Measurements from ENCODE around the gene HSF2. TPM values are rescaled to one million over a fixed set of nuclear protein-coding genes. Genes with fewer than 3 reads are reported as not detected.

Gene HSF2
- total RNA-seq, 4 donors from 2014 or later = 6.0 to 20.5 (median 9.9) TPM

DNA sequence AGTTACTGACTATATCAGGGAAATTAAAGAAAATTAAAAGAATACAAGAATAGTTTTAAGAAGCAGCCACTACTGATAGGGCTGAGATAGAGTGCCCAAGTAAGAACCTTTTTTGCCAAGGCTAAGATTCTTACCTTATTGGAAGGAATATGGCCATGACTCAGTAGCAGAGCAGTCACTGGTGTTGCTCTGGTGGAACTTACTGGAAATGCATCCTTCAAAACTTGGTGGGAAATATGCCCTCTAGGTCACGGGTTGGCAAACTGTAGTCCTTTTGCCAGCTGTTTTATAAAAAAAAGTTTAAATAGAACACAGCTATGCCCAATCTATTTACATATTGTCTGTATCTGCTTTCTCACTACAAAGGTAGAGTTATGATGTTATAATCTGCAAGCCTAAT lies 6.0 kb downstream of the HSF2 start:
- 71 to 91% methylated on average over 1 of the region's 1 CpG for WGBS, 2 donors (ENCODE audit: low coverage in 1 of 2)
- Histone ChIP-seq H3K27ac (no peak overlapping the region), H3K4me1 (peaks cover 0 to 13% (median 10%) of the 10 kb centered on the region in 4 donors), H3K4me3 (no peak overlapping the region), H3K9me3 (no peaks in the 10 kb centered on the region), H3K27me3 (no peaks in the 10 kb centered on the region), H3K36me3 (no peaks in the 10 kb centered on the region)
- intact Hi-C loops (cut with DNase I; ENCODE audit: low total_unique reads) = loop anchor here (5.0 kb wide), 1 partner anchor 67 kb away; the partner anchor contains the start of gene SERINC1
- DNase-seq = no peak
- TF ChIP-seq, protein P1, sequence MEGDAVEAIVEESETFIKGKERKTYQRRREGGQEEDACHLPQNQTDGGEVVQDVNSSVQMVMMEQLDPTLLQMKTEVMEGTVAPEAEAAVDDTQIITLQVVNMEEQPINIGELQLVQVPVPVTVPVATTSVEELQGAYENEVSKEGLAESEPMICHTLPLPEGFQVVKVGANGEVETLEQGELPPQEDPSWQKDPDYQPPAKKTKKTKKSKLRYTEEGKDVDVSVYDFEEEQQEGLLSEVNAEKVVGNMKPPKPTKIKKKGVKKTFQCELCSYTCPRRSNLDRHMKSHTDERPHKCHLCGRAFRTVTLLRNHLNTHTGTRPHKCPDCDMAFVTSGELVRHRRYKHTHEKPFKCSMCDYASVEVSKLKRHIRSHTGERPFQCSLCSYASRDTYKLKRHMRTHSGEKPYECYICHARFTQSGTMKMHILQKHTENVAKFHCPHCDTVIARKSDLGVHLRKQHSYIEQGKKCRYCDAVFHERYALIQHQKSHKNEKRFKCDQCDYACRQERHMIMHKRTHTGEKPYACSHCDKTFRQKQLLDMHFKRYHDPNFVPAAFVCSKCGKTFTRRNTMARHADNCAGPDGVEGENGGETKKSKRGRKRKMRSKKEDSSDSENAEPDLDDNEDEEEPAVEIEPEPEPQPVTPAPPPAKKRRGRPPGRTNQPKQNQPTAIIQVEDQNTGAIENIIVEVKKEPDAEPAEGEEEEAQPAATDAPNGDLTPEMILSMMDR (IDR thresholded peaks at IDR 0.05) = no peak
- TF ChIP-seq EP300 (IDR thresholded peaks at IDR 0.05; ENCODE audit: low read depth) = no peak
- TF ChIP-seq POLR2A (IDR thresholded peaks at IDR 0.05) = no peak
- TF ChIP-seq POLR2AphosphoS5 (IDR thresholded peaks at IDR 0.05) = no peak
- in situ Hi-C loops (cut with MboI; ENCODE audit: low pct_ligation_motif_present in 1 of 4, low pct_unique_long_range_greater_than_20kb in 1 of 4, low sequenced_read_pairs in 3 of 4) = no loop called here

DNA sequence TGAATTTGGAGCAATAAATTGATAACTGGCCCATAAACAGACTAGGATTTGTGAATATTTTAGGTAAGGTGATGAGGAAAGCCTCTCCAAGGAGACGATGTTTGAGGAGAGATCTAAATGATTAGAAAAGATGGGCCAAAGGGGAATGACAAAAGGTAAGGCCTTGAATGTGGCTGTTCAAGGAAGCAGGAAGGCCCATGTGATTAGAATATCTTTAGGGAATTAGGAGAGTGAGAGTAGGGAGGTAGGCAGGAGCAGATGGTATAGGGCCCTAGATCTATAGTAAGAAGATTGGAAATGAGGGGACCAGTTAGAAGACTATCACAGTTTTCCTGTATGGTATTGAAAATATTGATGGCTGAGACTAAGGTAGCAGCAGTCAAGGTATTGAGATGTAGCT lies 6.7 kb downstream of the HSF2 start:
- H3K4me3 ChIP-seq = no peak overlapping the region

DNA sequence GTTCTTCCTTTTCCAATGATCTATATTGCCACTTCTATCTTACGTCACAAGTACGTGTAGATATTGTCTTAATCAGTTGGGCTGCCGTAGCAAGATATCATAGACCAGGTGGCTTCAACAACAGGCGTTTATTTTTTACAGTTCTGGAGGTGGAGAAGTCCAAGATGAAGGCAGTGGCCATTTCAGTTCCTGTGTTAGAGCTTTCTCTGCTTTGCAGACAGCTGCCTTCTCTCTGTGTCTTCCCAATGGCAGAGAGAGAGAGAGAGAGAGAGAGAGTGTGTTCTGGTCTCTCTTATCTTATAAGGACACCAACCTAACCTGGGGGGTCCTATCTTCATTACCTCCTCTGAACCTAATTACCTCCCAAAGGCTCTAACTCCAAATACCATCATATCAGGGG lies 8.3 kb downstream of the HSF2 start:
- intact Hi-C loops (cut with DNase I; ENCODE audit: low total_unique reads) = loop anchor here (5.0 kb wide), 1 partner anchor 65 kb away; the partner anchor contains the start of gene SERINC1
- Histone ChIP-seq H3K4me3 (no peak overlapping the region), H3K36me3 (no peaks in the 10 kb centered on the region), H3K9me3 (no peaks in the 10 kb centered on the region), H3K27ac (no peak overlapping the region), H3K27me3 (no peaks in the 10 kb centered on the region), H3K4me1 (no peaks in the 10 kb centered on the region)
- no peak for TF ChIP-seq POLR2A (IDR thresholded peaks at IDR 0.05)
- TF ChIP-seq EP300 (IDR thresholded peaks at IDR 0.05; ENCODE audit: low read depth) = no peak
- no peak for TF ChIP-seq POLR2AphosphoS5 (IDR thresholded peaks at IDR 0.05)
- TF ChIP-seq, protein P1 (IDR thresholded peaks at IDR 0.05) = no peak
- DNase-seq = no peak
- 73 to 100% methylated on average over 3 to 4 of the region's 4 CpGs for WGBS, 2 donors (ENCODE audit: low coverage in 1 of 2)
- in situ Hi-C loops (cut with MboI; ENCODE audit: low pct_ligation_motif_present in 1 of 4, low pct_unique_long_range_greater_than_20kb in 1 of 4, low sequenced_read_pairs in 3 of 4) = no loop called here

More for the DNA sequence above, 6.7 kb downstream of the HSF2 start:
- Histone ChIP-seq H3K27ac (no peak overlapping the region), H3K4me1 (peaks cover 0 to 5% (median 2%) of the 10 kb centered on the region in 4 donors), H3K27me3 (no peaks in the 10 kb centered on the region), H3K36me3 (no peaks in the 10 kb centered on the region), H3K9me3 (no peaks in the 10 kb centered on the region)
- TF ChIP-seq POLR2A (IDR thresholded peaks at IDR 0.05) (no peak), EP300 (IDR thresholded peaks at IDR 0.05; ENCODE audit: low read depth) (no peak), POLR2AphosphoS5 (IDR thresholded peaks at IDR 0.05) (no peak)
- TF ChIP-seq, protein P1 (IDR thresholded peaks at IDR 0.05) = no peak
- WGBS, 2 donors (ENCODE audit: low coverage in 1 of 2) = 88 to 90% methylated on average over 1 of the region's 1 CpG
- intact Hi-C loops (cut with DNase I; ENCODE audit: low total_unique reads) = loop anchor here (5.0 kb wide), 1 partner anchor 66 kb away; the partner anchor contains the start of gene SERINC1
- in situ Hi-C loops (cut with MboI; ENCODE audit: low pct_ligation_motif_present in 1 of 4, low pct_unique_long_range_greater_than_20kb in 1 of 4, low sequenced_read_pairs in 3 of 4) = no loop called here
- no peak for DNase-seq

DNA sequence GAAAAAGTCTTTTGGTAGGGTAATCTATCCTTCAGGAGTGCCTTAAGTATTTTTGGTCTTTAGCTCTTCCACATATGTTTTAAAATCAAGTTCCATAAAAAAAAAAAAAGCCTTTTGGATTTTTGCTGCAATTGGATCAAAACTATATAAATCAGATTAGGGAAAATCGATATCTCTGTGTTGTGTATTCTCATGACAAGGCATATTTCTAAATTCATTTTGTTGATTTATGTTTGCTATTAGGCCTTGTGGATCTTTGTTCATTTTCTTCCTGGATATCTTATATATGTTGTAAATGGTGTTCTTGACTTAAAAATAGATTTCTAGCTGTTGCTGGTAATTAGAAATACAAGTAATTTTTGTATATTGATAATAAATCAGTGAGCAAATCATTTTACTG lies 8.8 kb downstream of the HSF2 start:
- no peak for DNase-seq
- intact Hi-C loops (cut with DNase I; ENCODE audit: low total_unique reads) (loop anchor here (5.0 kb wide), 1 partner anchor 64 kb away; the partner anchor contains the start of gene SERINC1), in situ Hi-C loops (cut with MboI; ENCODE audit: low pct_ligation_motif_present in 1 of 4, low pct_unique_long_range_greater_than_20kb in 1 of 4, low sequenced_read_pairs in 3 of 4) (no loop called here)
- Histone ChIP-seq H3K27me3 (no peaks in the 10 kb centered on the region), H3K9me3 (no peaks in the 10 kb centered on the region), H3K4me3 (no peak overlapping the region), H3K4me1 (no peaks in the 10 kb centered on the region), H3K27ac (no peak overlapping the region), H3K36me3 (no peaks in the 10 kb centered on the region)
- TF ChIP-seq POLR2AphosphoS5 (IDR thresholded peaks at IDR 0.05) (no peak), POLR2A (IDR thresholded peaks at IDR 0.05) (no peak), EP300 (IDR thresholded peaks at IDR 0.05; ENCODE audit: low read depth) (no peak)
- TF ChIP-seq, protein P1 (IDR thresholded peaks at IDR 0.05) = no peak
- WGBS, 2 donors (ENCODE audit: low coverage in 1 of 2) = 85 to 95% methylated on average over 1 of the region's 1 CpG

All from transverse colon (tissue), 4 donors.